Mesendoderm (in vitro differentiated cells): Measurements from ENCODE around the gene KCNH2.

ENCODE experiments used
- DNase-seq: peaks from one replicate; pipeline ENCODE4 v3.0.0; 2013
- H2AK5ac ChIP-seq: 2 replicates; pipeline ENCODE4 v1.6.1; 2013; ENCODE audit warnings: low read length, inconsistent platforms
- H2BK120ac ChIP-seq: 2 replicates; pipeline ENCODE4 v1.6.1; 2013; ENCODE audit warnings: low read depth, mild to moderate bottlenecking, low read length, moderate library complexity, mixed read lengths
- H2BK15ac ChIP-seq: replicated peaks from 2 replicates; pipeline ENCODE4 v1.6.1; 2013; ENCODE audit warnings: low read depth, mild to moderate bottlenecking, moderate library complexity
- H2BK5ac ChIP-seq: 2 replicates; pipeline ENCODE4 v1.6.1; 2013; ENCODE audit warnings: low read length, inconsistent platforms
- H3K18ac ChIP-seq: 2 replicates; pipeline ENCODE4 v1.6.1; 2013; ENCODE audit warnings: mild to moderate bottlenecking, low read length, mixed read lengths
- H3K23ac ChIP-seq: one replicate; pipeline ENCODE4 v1.6.1; 2013; ENCODE audit warnings: low read length
- H3K27ac ChIP-seq: 2 replicates; pipeline ENCODE4 v1.5.1; 2013; ENCODE audit warnings: low read depth, mild to moderate bottlenecking, inconsistent platforms, low read length, moderate library complexity
- H3K27me3 ChIP-seq: 2 replicates; pipeline ENCODE4 v1.6.1; 2013; ENCODE audit warnings: low read length, control low read depth, mild to moderate bottlenecking, inconsistent platforms; ENCODE audit not compliant: insufficient read depth, poor library complexity
- H3K36me3 ChIP-seq: 2 replicates; pipeline ENCODE4 v1.6.1; 2013; ENCODE audit warnings: low read length, inconsistent platforms; ENCODE audit not compliant: control insufficient read depth, insufficient read depth
- H3K4ac ChIP-seq: one replicate; pipeline ENCODE4 v1.6.1; 2013; ENCODE audit warnings: low read depth, mild to moderate bottlenecking, low read length, moderate library complexity
- H3K4me1 ChIP-seq: 2 replicates; pipeline ENCODE4 v1.6.1; 2013; ENCODE audit warnings: low read depth, low read length, inconsistent platforms; ENCODE audit not compliant: control insufficient read depth
- H3K4me2 ChIP-seq: 2 replicates; pipeline ENCODE4 v1.6.1; 2013; ENCODE audit warnings: low read length
- H3K4me3 ChIP-seq: 2 replicates; pipeline ENCODE4 v1.5.1; 2013; ENCODE audit warnings: mild to moderate bottlenecking, low read length
- H3K56ac ChIP-seq: one replicate; pipeline ENCODE4 v1.6.1; 2013; ENCODE audit warnings: low read length
- H3K79me1 ChIP-seq: 2 replicates; pipeline ENCODE4 v1.6.1; 2013; ENCODE audit warnings: low read length, inconsistent platforms
- H3K79me2 ChIP-seq: 2 replicates; pipeline ENCODE4 v1.6.1; 2013; ENCODE audit warnings: mild to moderate bottlenecking, low read length; ENCODE audit not compliant: control insufficient read depth, insufficient read depth
- H3K9ac ChIP-seq: 2 replicates; pipeline ENCODE4 v1.6.1; 2013; ENCODE audit warnings: low read length, inconsistent platforms
- H4K5ac ChIP-seq: one replicate; pipeline ENCODE4 v1.6.1; 2013; ENCODE audit warnings: low read length
- H4K8ac ChIP-seq: one replicate; pipeline ENCODE4 v1.6.1; 2013; ENCODE audit warnings: low read depth, mild to moderate bottlenecking, control low read depth, low read length, moderate library complexity
- WGBS: extraction: QIAGEN DNeasy Blood & Tissue Kit; methylation state at CpG from one replicate; pipeline ENCODE4 v1.1.7; 2013; ENCODE audit warnings: low lambda C conversion rate, missing lambda C conversion rate; ENCODE audit not compliant: insufficient coverage; ENCODE audit errors: extremely low coverage; 5-methylcytosine and 5-hydroxymethylcytosine counted together

KCNH2 gene

GRCh38 chr7:151024435-151025056, 46.4 kb upstream of the KCNH2 start, which contains the start of gene ATG9B:
TSS of gene ATG9B (minus strand) at chr7:151024494. CDS start at chr7:151024423, 71 bp downstream.
- Histone ChIP-seq H3K36me3 (no peaks in the 10 kb centered on the region), H2BK5ac (no peak within 1 kb of the TSS), H4K5ac (no peak within 1 kb of the TSS), H3K4me2 (no peak within 1 kb of the TSS), H3K4me1 (no peaks in the 10 kb centered on the region), H3K23ac (no peak within 1 kb of the TSS), H3K56ac (no peak within 1 kb of the TSS), H3K27me3 (no peaks in the 10 kb centered on the region), H4K8ac (no peak within 1 kb of the TSS), H3K79me1 (no peaks in the 10 kb centered on the region), H3K9ac (no peak within 1 kb of the TSS), H3K27ac (no peak within 1 kb of the TSS), H2BK15ac (no peak within 1 kb of the TSS), H3K4ac (no peak within 1 kb of the TSS), H3K79me2 (no peaks in the 10 kb centered on the region), H3K4me3 (no peak within 1 kb of the TSS), H3K18ac (no peak within 1 kb of the TSS), H2BK120ac (no peak within 1 kb of the TSS), H2AK5ac (no peak within 1 kb of the TSS)
- DNase-seq = peak; percentile 67
- WGBS = no CpG with 5 or more reads among the region's 4 CpGs

GRCh38 chr7:151023232-151023631, 45.1 kb upstream of the KCNH2 start:
- peaks cover 7% of the 10 kb centered on the region for H3K27me3 ChIP-seq
- H3K79me1 ChIP-seq = no peaks in the 10 kb centered on the region
- no peak for DNase-seq
- WGBS = no CpG with 5 or more reads among the region's 10 CpGs
- H2BK5ac ChIP-seq = no peak overlapping the region
- no peak overlapping the region for H3K18ac ChIP-seq
- no peak overlapping the region for H3K4me3 ChIP-seq
- no peak overlapping the region for H2BK120ac ChIP-seq
- H3K27ac ChIP-seq = no peak overlapping the region
- H3K23ac ChIP-seq = no peak overlapping the region
- H2BK15ac ChIP-seq = no peak overlapping the region
- H3K4me1 ChIP-seq = no peaks in the 10 kb centered on the region
- no peak overlapping the region for H3K9ac ChIP-seq
- no peak overlapping the region for H3K4ac ChIP-seq
- H3K56ac ChIP-seq = no peak overlapping the region
- no peak overlapping the region for H4K8ac ChIP-seq
- H2AK5ac ChIP-seq = no peak overlapping the region
- H3K79me2 ChIP-seq = no peaks in the 10 kb centered on the region
- H4K5ac ChIP-seq = no peak overlapping the region
- H3K4me2 ChIP-seq = no peak overlapping the region
- no peaks in the 10 kb centered on the region for H3K36me3 ChIP-seq

DNA sequence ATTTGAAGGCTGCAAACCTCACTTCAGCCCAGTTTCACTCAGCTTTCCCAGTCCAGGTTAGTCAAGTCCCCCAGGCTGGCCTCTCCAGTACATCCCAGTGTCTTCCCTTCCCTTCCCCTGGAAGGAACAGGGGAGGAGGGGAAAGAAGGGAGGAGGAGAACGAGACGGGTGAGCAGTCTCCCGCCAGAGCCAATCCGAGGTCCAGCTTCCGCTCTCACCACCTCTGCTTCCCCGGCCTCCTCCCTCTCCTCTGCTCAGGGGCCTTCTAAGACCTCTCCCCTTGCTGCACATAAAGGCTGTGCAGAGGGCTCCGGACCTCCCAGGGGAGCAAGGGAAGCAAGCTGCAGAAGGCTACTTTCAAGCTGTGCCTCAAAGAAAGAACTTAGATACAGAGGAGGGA, 42.1 kb upstream of the KCNH2 start:
- DNase-seq = peak; percentile 53
- no peaks in the 10 kb centered on the region for H3K4me1 ChIP-seq
- H3K79me1 ChIP-seq = no peaks in the 10 kb centered on the region
- H3K9ac ChIP-seq = peak overlapping the region; percentile 26
- H3K79me2 ChIP-seq = no peaks in the 10 kb centered on the region
- no peak overlapping the region for H4K8ac ChIP-seq
- no peak overlapping the region for H3K4ac ChIP-seq
- WGBS = no CpG with 5 or more reads among the region's 7 CpGs
- no peak overlapping the region for H2BK120ac ChIP-seq
- no peak overlapping the region for H2AK5ac ChIP-seq
- H3K4me3 ChIP-seq = no peak overlapping the region
- H3K56ac ChIP-seq = peak overlapping the region; percentile 1
- no peak overlapping the region for H3K4me2 ChIP-seq
- no peak overlapping the region for H3K23ac ChIP-seq
- no peak overlapping the region for H3K27ac ChIP-seq
- H3K36me3 ChIP-seq = no peaks in the 10 kb centered on the region
- H2BK5ac ChIP-seq = no peak overlapping the region
- H2BK15ac ChIP-seq = no peak overlapping the region
- H3K18ac ChIP-seq = no peak overlapping the region
- peaks cover 7% of the 10 kb centered on the region for H3K27me3 ChIP-seq
- H4K5ac ChIP-seq = no peak overlapping the region

DNA sequence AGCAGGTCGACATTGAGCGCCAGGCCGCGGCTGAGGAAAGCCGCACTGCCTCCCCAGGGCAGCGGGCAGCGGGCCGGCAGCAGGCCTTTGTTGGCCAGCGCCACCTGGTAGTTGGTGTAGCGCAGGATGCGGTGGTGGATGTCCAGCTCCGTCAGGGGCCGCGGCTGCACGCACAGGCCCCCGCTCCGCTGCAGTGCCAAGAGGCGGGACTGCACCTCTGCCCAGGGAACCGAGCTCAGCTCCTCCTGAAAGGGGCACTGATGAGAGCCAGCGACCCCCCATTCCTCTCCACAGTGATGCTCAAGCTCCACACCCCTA, 41.0 kb upstream of the KCNH2 start:
- no peaks in the 10 kb centered on the region for H3K4me1 ChIP-seq
- no peaks in the 10 kb centered on the region for H3K79me2 ChIP-seq
- H3K79me1 ChIP-seq = no peaks in the 10 kb centered on the region
- no peaks in the 10 kb centered on the region for H3K36me3 ChIP-seq
- H3K23ac ChIP-seq = no peak overlapping the region
- H2BK5ac ChIP-seq = no peak overlapping the region
- no peak overlapping the region for H2BK15ac ChIP-seq
- H3K27ac ChIP-seq = no peak overlapping the region
- H3K27me3 ChIP-seq = peaks cover 7% of the 10 kb centered on the region
- no peak overlapping the region for H3K9ac ChIP-seq
- H2AK5ac ChIP-seq = no peak overlapping the region
- DNase-seq = no peak
- no peak overlapping the region for H3K4ac ChIP-seq
- no peak overlapping the region for H4K8ac ChIP-seq
- peak overlapping the region; percentile 64 for H3K56ac ChIP-seq
- H3K4me2 ChIP-seq = no peak overlapping the region
- H3K4me3 ChIP-seq = no peak overlapping the region
- no CpG with 5 or more reads among the region's 20 CpGs for WGBS
- H3K18ac ChIP-seq = no peak overlapping the region
- no peak overlapping the region for H4K5ac ChIP-seq
- H2BK120ac ChIP-seq = no peak overlapping the region

DNA sequence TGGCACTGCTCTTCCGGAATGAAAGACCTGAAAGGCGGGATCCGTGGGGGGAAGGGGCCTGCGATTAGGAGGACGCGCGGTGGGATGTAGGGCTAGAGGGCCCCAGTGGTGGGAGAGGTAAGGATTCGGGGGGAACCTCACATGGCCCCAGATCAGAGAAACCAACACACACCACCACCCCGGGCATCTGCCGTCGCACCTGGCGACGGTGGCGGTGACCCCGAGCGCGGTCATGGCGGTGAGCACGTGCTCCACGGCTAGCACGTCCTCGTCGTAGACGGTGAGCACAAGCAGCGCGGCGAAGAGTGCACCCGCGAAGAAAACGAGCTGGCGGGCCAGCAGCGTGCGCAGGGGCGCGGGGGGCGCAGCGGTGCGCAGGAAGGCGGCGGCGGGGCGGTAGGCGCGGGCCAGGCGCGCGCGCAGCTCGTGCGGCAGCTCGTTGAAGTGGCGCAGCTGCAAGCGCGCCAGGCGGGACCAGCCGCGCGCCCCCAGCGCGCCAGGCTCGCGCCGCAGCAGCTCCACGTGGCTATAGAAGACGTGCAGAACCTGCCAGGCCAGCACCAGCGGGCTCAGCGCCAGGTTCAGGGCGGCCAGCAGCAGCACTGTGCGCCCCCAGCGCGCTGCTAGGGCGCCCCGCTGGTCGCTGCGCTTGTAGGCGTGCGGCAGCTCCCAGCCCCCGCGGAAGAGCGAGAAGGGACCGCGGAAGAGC, 40.5 kb upstream of the KCNH2 start:
- peak; percentile 55 for DNase-seq
- no peak overlapping the region for H4K8ac ChIP-seq
- H3K4me1 ChIP-seq = no peaks in the 10 kb centered on the region
- WGBS = no CpG with 5 or more reads among the region's 82 CpGs
- H4K5ac ChIP-seq = no peak overlapping the region
- no peak overlapping the region for H3K18ac ChIP-seq
- peak overlapping the region; percentile 31 for H3K4me2 ChIP-seq
- no peaks in the 10 kb centered on the region for H3K79me2 ChIP-seq
- H2BK5ac ChIP-seq = no peak overlapping the region
- peaks cover 7% of the 10 kb centered on the region for H3K27me3 ChIP-seq
- H2AK5ac ChIP-seq = no peak overlapping the region
- H2BK120ac ChIP-seq = no peak overlapping the region
- peak overlapping the region; percentile 40 for H3K9ac ChIP-seq
- peak overlapping the region; percentile 66 for H3K23ac ChIP-seq
- peak overlapping the region; percentile 70 for H3K56ac ChIP-seq
- H3K4ac ChIP-seq = no peak overlapping the region
- no peaks in the 10 kb centered on the region for H3K36me3 ChIP-seq
- H3K79me1 ChIP-seq = no peaks in the 10 kb centered on the region
- H2BK15ac ChIP-seq = no peak overlapping the region
- no peak overlapping the region for H3K27ac ChIP-seq
- H3K4me3 ChIP-seq = no peak overlapping the region
